GM13976 (cell line): ENCODE results near the gene TOR1AIP1.
"Not testable (repeated sequence)": the region's sequence is repeated elsewhere in the genome, so short reads cannot be mapped to it uniquely, and the experiment has no call there.

Experiments
- DNase-seq: peaks from one replicate; pipeline ENCODE4 v3.0.0; 2012; ENCODE audit warnings: low spot score
- in situ Hi-C: fragments of 300-500 bp; cut with MboI; formaldehyde crosslinking; loops from one replicate; pipeline ENCODE4 v1.12.0; 2022; ENCODE audit warnings: low sequenced_read_pairs, mixed read lengths, inconsistent platforms; ENCODE audit not compliant: unreplicated experiment
- TF ChIP-seq, protein P1 (sequence below): IDR thresholded peaks from 2 replicates; pipeline ENCODE4 v1.5.1; 2012; ENCODE audit warnings: borderline replicate concordance, mild to moderate bottlenecking; ENCODE audit not compliant: insufficient read depth; ENCODE audit errors: extremely low read depth, missing control alignments, control extremely low read depth

Gene TOR1AIP1

DNA sequence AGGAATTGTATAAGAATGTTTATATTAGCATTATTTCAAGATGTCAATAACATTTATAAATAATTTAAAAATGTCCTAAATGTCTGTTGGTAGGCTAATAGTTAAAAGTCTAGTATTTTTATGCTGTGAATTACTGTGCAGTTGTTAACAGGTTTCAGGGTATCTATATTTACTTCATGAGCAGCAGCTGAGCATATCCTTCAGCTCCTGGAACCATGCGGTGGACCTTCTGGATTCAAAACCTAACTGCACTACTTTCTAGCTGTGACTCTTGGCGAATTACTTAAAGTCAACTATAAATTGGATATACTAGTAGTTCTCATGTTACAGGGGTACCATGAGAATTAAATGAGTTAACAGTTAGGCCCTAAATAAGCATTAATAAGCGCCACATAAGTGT lies 76.3 kb downstream of the TOR1AIP1 start:
- TF ChIP-seq, protein P1, sequence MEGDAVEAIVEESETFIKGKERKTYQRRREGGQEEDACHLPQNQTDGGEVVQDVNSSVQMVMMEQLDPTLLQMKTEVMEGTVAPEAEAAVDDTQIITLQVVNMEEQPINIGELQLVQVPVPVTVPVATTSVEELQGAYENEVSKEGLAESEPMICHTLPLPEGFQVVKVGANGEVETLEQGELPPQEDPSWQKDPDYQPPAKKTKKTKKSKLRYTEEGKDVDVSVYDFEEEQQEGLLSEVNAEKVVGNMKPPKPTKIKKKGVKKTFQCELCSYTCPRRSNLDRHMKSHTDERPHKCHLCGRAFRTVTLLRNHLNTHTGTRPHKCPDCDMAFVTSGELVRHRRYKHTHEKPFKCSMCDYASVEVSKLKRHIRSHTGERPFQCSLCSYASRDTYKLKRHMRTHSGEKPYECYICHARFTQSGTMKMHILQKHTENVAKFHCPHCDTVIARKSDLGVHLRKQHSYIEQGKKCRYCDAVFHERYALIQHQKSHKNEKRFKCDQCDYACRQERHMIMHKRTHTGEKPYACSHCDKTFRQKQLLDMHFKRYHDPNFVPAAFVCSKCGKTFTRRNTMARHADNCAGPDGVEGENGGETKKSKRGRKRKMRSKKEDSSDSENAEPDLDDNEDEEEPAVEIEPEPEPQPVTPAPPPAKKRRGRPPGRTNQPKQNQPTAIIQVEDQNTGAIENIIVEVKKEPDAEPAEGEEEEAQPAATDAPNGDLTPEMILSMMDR = no peak

DNA sequence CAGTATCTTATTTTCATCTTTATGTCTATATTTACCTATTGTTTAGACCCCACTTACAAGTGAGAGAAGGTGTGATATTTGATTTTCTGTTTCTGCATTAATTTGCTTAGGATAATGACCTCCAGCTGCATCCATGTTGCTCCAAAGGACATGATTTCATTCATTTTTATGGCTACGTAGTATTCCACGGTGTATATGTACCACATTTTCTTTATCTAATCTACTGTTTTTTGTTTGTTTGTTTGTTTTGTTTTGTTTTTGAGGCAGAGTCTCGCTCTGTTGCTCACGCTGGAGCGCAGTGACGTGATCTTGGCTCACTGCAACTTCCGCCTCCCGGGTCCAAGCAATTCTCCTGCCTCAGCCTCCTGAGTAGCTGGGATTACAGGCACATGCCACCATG lies 80.1 kb downstream of the TOR1AIP1 start:
- DNase-seq, in situ Hi-C loops: not testable (repeated sequence)

More for the DNA sequence above, 76.3 kb downstream of the TOR1AIP1 start:
- in situ Hi-C loops = no loop called here
- no peak for DNase-seq

DNA sequence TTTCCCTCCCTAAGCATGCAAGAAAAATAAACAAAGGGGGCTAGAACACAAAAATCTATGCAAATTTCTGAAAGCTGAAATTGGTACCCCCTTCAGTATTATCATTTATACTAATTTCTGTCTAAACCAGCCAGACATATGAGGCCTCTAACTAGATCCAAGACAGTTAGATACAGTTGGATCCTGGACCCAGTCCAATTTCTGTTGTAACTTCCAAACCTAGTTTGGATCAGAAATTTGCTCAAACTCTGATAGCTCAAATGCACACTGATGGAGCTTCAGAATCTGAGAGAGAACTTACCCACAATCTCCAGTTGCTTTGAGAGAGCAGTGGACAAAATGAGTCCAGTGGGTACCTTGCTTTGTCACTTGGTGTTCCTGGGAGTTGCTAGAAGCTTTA lies 84.5 kb downstream of the TOR1AIP1 start:
- TF ChIP-seq, protein P1 = no peak
- in situ Hi-C loops = no loop called here

DNA sequence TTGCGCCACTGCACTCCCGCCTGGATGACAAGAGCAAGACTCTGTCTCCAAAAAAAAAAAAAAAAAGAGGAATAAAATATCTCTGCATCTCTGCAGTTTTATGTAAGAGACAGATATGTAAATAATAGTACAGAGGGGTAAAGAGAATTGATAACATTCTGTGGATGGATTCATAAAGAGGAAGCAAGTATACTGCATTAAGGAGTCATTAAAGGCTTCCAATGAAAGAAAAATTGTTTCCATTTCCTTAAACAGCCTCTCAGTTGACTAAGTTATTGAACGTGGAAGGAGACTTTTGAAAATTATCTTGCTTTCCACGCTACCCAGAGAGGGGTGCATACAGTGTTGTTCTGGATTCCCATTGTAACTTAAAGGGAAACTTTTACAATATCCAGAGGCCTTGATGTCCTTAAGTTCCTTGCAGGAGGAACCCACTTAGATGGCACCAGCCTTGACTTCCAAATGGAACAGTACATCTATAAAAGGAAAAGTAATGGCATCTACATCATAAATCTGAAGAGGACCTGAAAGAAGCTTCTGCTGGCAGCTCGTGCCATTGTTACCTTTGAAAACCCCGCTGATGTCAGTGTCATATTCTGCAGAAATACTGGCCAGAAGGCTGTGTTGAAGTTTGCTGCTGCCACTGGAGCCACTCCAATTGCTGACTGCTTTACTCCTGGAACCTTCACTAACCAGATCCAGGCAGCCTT lies 86.4 kb downstream of the TOR1AIP1 start:
- in situ Hi-C loops = no loop called here
- DNase-seq = no peak
- TF ChIP-seq, protein P1 = no peak

More for the DNA sequence above, 84.5 kb downstream of the TOR1AIP1 start:
- DNase-seq = no peak

DNA sequence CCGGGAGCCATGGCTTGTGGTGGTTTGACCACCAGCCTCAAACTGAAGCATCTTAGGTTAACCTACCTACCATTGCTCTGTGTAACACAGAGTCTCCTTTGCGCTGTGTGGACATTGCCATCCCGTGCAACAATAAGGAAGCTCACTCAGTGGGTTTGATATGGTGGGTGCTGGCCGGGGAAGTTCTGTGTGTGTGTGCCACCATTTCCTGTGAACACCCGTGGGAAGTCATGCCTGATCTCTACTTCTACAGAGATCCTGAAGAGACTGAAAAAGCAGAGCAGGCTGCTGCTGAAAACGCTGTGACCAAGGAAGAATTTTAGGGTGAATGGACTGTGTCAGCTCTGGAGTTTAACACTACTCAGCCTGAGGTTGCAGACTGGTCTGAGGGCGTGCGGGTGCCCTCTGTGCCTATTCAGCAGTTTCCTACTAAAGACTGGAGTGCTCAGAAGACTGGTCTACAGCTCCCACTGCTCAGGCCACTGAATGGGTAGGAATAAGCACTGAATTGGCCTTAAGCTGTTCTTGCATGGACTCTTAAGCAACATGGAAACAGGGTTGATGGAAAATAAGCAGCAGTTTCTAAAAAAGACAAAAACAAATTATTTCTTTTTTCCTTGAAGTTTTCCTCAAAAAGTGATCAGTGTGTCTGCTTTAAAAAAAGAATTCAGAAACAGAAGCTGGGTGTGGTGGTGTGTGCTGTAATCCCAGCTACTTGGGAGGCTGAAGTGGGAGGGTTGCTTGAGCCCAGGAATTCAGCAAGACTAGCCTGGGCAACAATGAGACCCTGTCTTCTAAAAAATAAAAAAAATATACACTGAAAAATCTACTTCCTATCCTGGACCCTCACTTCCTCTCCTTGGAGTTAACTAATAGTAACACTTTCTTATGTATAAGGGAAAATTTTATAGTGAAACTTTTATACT lies 87.2 kb downstream of the TOR1AIP1 start:
- TF ChIP-seq, protein P1 = no peak
- in situ Hi-C loops = no loop called here
- no peak for DNase-seq
